CD14-positive monocyte (primary cell): Measurements from ENCODE around the gene RASIP1. TPM values are rescaled to one million over a fixed set of nuclear protein-coding genes. Genes with fewer than 3 reads are reported as not detected.

Source experiments
- DNase-seq, 3 donors: peaks; one replicate each; pipeline ENCODE4 v3.0.0-alpha.2; 2011 to 2022
- H2AFZ ChIP-seq: 2 replicates; pipeline ENCODE4 v1.6.0; 2012; ENCODE audit warnings: mild to moderate bottlenecking, low read depth, low read length, inconsistent platforms; ENCODE audit not compliant: insufficient read depth, poor library complexity, severe bottlenecking
- H3K27ac ChIP-seq, 2 donors: 1 replicate in 1 of 2; 2 replicates in 1 of 2; pipeline ENCODE4 v1.5.1; 2012 to 2013; ENCODE audit warnings: low read length in 2 of 2, control low read depth in 1 of 2, inconsistent platforms in 1 of 2, low read depth in 1 of 2, mild to moderate bottlenecking in 1 of 2
- H3K27me3 ChIP-seq, 2 donors: one replicate each; pipeline versions ENCODE4 v1.6.0 to v1.6.1; 2011 to 2013; ENCODE audit warnings: low read length in 2 of 2; ENCODE audit not compliant: control insufficient read depth in 2 of 2, insufficient read depth in 2 of 2
- H3K36me3 ChIP-seq, 2 donors: replicated peaks in 1 of 2; 1 replicate in 1 of 2; 2 replicates in 1 of 2; pipeline versions ENCODE4 v1.5.1 to v1.6.1; 2012 to 2013; ENCODE audit warnings: low read length in 2 of 2, control low read depth in 1 of 2, inconsistent platforms in 1 of 2, mild to moderate bottlenecking in 1 of 2; ENCODE audit not compliant: insufficient read depth in 2 of 2, control insufficient read depth in 1 of 2
- H3K4me1 ChIP-seq, 2 donors: 1 replicate in 1 of 2; 2 replicates in 1 of 2; pipeline versions ENCODE4 v1.5.1 to v1.6.1; 2012 to 2013; ENCODE audit warnings: low read length in 2 of 2, control low read depth in 1 of 2, inconsistent platforms in 1 of 2, mild to moderate bottlenecking in 1 of 2, moderate library complexity in 1 of 2; ENCODE audit not compliant: insufficient read depth in 2 of 2, control insufficient read depth in 1 of 2
- H3K4me2 ChIP-seq: replicated peaks from 2 replicates; pipeline ENCODE3; 2012; ENCODE audit warnings: low read length, moderate library complexity, mild to moderate bottlenecking; ENCODE audit not compliant: poor library complexity, severe bottlenecking; ENCODE audit errors: extremely low read depth
- H3K4me3 ChIP-seq, 3 experiments: fragments of 200-600 bp in 1 of 3; sonication (generic) in 1 of 3; replicated peaks in 1 of 3; 1 replicate in 2 of 3; 2 replicates in 1 of 3; pipeline ENCODE4 v1.5.1; 2011 to 2013; ENCODE audit warnings: low read length in 3 of 3, mild to moderate bottlenecking in 3 of 3, control low read depth in 2 of 3, low read depth in 2 of 3, inconsistent platforms in 1 of 3, moderate library complexity in 1 of 3
- H3K79me2 ChIP-seq: 2 replicates; pipeline ENCODE4 v1.6.0; 2012; ENCODE audit warnings: mild to moderate bottlenecking, control low read depth, inconsistent platforms, low read length, moderate library complexity; ENCODE audit not compliant: insufficient read depth
- H3K9ac ChIP-seq: 2 replicates; pipeline ENCODE4 v1.6.0; 2017; ENCODE audit warnings: low read length, mild to moderate bottlenecking; ENCODE audit not compliant: insufficient read depth, poor library complexity, severe bottlenecking
- H3K9me3 ChIP-seq, 2 donors: replicated peaks in 1 of 2; 1 replicate in 1 of 2; 2 replicates in 1 of 2; pipeline versions ENCODE4 v1.5.1 to v1.6.1; 2012 to 2013; ENCODE audit warnings: low read length in 2 of 2, control low read depth in 1 of 2; ENCODE audit not compliant: control insufficient read depth in 1 of 2, insufficient read depth in 1 of 2
- H4K20me1 ChIP-seq: 2 replicates; pipeline ENCODE4 v1.6.0; 2012; ENCODE audit warnings: mild to moderate bottlenecking, low read length, control low read depth, moderate library complexity; ENCODE audit not compliant: insufficient read depth
- H3K27ac Mint-ChIP-seq, 7 donors: one replicate each; pipeline ENCODE4 v1.8.0; 2020; ENCODE audit warnings: mild to moderate bottlenecking in 7 of 7, mixed read lengths in 7 of 7, moderate library complexity in 6 of 7, inconsistent platforms in 2 of 7
- H3K27me3 Mint-ChIP-seq, 3 donors: one replicate each; pipeline ENCODE4 v1.8.0; 2021 to 2022; ENCODE audit warnings: low read depth in 3 of 3, mild to moderate bottlenecking in 3 of 3, mixed read lengths in 3 of 3, moderate library complexity in 3 of 3, inconsistent platforms in 1 of 3
- H3K36me3 Mint-ChIP-seq, 2 donors: one replicate each; pipeline ENCODE4 v1.8.0; 2020; ENCODE audit warnings: mixed read lengths in 2 of 2, inconsistent platforms in 1 of 2, mild to moderate bottlenecking in 1 of 2
- H3K4me1 Mint-ChIP-seq: one replicate; pipeline ENCODE4 v1.8.0; 2020; ENCODE audit warnings: mild to moderate bottlenecking, mixed read lengths
- H3K4me3 Mint-ChIP-seq, 2 donors: one replicate each; pipeline ENCODE4 v1.8.0; 2020; ENCODE audit warnings: mild to moderate bottlenecking in 2 of 2, mixed read lengths in 2 of 2, moderate library complexity in 1 of 2
- H3K9me3 Mint-ChIP-seq, 7 donors: one replicate each; pipeline ENCODE4 v1.8.0; 2020 to 2022; ENCODE audit warnings: mixed read lengths in 7 of 7, mild to moderate bottlenecking in 6 of 7, moderate library complexity in 6 of 7, inconsistent platforms in 2 of 7
- WGBS: methylation state at CpG from one replicate; pipeline ENCODE4 v1.1.5; 2013; ENCODE audit warnings: missing lambda C conversion rate; ENCODE audit not compliant: insufficient coverage; 5-methylcytosine and 5-hydroxymethylcytosine counted together
- intact Hi-C, 2 donors: fragments of 100-400 bp; cut with micrococcal nuclease; formaldehyde crosslinking; loops; one replicate each; pipeline versions ENCODE4 v1.15.0 to v1.15.1; 2023
- polyA plus RNA-seq, 3 donors: library from polyadenylated mRNA; depleted of rRNA in 1 of 3; unstranded in 2 of 3; stranded (reverse) in 1 of 3; fragments of 300-500 nt in 2 of 3; fragments of >200 nt in 1 of 3; fragmentation: Illumina TruSeq in 2 of 3; gene quantifications; 1 replicate in 2 of 3; 2 replicates in 1 of 3; pipeline ENCODE4 v1.2.3, GENCODE V29; 2012 to 2021
- TF ChIP-seq, protein P1 (sequence below): fragments of 200-600 bp; IDR thresholded peaks from one replicate; pipeline ENCODE4 v1.8.0; 2022; ENCODE audit warnings: antibody characterized with exemption, mild to moderate bottlenecking

The RASIP1 gene
- polyA plus RNA-seq, 3 donors: 1.2 TPM; not detected in 2

DNA sequence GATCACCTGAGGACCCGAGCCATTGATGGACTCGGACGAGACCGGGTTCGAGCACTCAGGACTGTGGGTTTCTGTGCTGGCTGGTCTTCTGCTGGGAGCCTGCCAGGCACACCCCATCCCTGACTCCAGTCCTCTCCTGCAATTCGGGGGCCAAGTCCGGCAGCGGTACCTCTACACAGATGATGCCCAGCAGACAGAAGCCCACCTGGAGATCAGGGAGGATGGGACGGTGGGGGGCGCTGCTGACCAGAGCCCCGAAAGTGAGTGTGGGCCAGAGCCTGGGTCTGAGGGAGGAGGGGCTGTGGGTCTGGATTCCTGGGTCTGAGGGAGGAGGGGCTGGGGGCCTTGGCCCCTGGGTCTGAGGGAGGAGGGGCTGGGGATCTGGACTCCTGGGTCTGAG is 15.8 kb upstream of the RASIP1 start:
- intact Hi-C loops: no loop called here
- Mint-ChIP-seq H3K9me3 (peaks cover 0 to 19% (median 8%) of the 10 kb centered on the region in 7 donors), H3K27ac (peak overlapping the region in 1 of 7 donors; percentile 38), H3K36me3 (peaks cover 0 to 3% of the 10 kb centered on the region in 2 donors), H3K4me1 (peaks cover 27% of the 10 kb centered on the region), H3K4me3 (no peak overlapping the region), H3K27me3 (peaks cover 44 to 58% (median 57%) of the 10 kb centered on the region in 3 donors)
- DNase-seq: no peak
- Histone ChIP-seq H3K4me1 (peaks cover 16 to 28% of the 10 kb centered on the region in 2 donors), H2AFZ (no peak overlapping the region), H3K9ac (no peak overlapping the region), H3K79me2 (no peaks in the 10 kb centered on the region), H3K27me3 (peaks cover 14 to 38% of the 10 kb centered on the region in 2 donors), H4K20me1 (no peaks in the 10 kb centered on the region), H3K4me2 (no peak overlapping the region), H3K9me3 (no peaks in the 10 kb centered on the region), H3K27ac (no peak overlapping the region), H3K36me3 (no peaks in the 10 kb centered on the region), H3K4me3 (no peak overlapping the region)
- TF ChIP-seq, protein P1, sequence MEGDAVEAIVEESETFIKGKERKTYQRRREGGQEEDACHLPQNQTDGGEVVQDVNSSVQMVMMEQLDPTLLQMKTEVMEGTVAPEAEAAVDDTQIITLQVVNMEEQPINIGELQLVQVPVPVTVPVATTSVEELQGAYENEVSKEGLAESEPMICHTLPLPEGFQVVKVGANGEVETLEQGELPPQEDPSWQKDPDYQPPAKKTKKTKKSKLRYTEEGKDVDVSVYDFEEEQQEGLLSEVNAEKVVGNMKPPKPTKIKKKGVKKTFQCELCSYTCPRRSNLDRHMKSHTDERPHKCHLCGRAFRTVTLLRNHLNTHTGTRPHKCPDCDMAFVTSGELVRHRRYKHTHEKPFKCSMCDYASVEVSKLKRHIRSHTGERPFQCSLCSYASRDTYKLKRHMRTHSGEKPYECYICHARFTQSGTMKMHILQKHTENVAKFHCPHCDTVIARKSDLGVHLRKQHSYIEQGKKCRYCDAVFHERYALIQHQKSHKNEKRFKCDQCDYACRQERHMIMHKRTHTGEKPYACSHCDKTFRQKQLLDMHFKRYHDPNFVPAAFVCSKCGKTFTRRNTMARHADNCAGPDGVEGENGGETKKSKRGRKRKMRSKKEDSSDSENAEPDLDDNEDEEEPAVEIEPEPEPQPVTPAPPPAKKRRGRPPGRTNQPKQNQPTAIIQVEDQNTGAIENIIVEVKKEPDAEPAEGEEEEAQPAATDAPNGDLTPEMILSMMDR: no peak
- WGBS: 96% methylated on average over 8 of the region's 11 CpGs

- no peak overlapping the region for H3K4me3 Mint-ChIP-seq
- H3K27ac ChIP-seq: no peak overlapping the region
- peaks cover 0 to 19% (median 8%) of the 10 kb centered on the region in 7 donors for H3K9me3 Mint-ChIP-seq
- no peak overlapping the region for H3K9ac ChIP-seq
- H3K4me1 Mint-ChIP-seq: peaks cover 28% of the 10 kb centered on the region
- H3K79me2 ChIP-seq: no peaks in the 10 kb centered on the region
- intact Hi-C loops: no loop called here
- WGBS: 95% methylated on average over 4 of the region's 5 CpGs
- H3K4me1 ChIP-seq: peaks cover 14 to 25% of the 10 kb centered on the region in 2 donors
- H3K36me3 ChIP-seq: no peaks in the 10 kb centered on the region
- peak overlapping the region in 1 of 7 donors; percentile 38 for H3K27ac Mint-ChIP-seq
- H3K9me3 ChIP-seq: no peaks in the 10 kb centered on the region
- no peak for DNase-seq
- peaks cover 44 to 58% (median 57%) of the 10 kb centered on the region in 3 donors for H3K27me3 Mint-ChIP-seq
- peaks cover 0 to 3% of the 10 kb centered on the region in 2 donors for H3K36me3 Mint-ChIP-seq
- TF ChIP-seq, protein P1: no peak
- no peaks in the 10 kb centered on the region for H4K20me1 ChIP-seq
- H3K4me3 ChIP-seq: no peak overlapping the region
- H3K4me2 ChIP-seq: no peak overlapping the region
- peaks cover 14 to 43% of the 10 kb centered on the region in 2 donors for H3K27me3 ChIP-seq
- no peak overlapping the region for H2AFZ ChIP-seq
These were observed 15.4 kb upstream of the RASIP1 start for GRCh38 chr19:48755787-48756186.
